ENCODE results near the gene CACNA1I.

The CACNA1I gene

GRCh38 chr22:39625569-39626537, 55.3 kb downstream of the CACNA1I start:
- DNase-seq (ENCODE audit: low spot score), result no peak

- no peak for DNase-seq (ENCODE audit: low spot score)
These were observed 56.7 kb downstream of the CACNA1I start for GRCh38 chr22:39627208-39627607.

GRCh38 chr22:39627865-39628562, 57.5 kb downstream of the CACNA1I start:
- DNase-seq (ENCODE audit: low spot score), result no peak

DNA sequence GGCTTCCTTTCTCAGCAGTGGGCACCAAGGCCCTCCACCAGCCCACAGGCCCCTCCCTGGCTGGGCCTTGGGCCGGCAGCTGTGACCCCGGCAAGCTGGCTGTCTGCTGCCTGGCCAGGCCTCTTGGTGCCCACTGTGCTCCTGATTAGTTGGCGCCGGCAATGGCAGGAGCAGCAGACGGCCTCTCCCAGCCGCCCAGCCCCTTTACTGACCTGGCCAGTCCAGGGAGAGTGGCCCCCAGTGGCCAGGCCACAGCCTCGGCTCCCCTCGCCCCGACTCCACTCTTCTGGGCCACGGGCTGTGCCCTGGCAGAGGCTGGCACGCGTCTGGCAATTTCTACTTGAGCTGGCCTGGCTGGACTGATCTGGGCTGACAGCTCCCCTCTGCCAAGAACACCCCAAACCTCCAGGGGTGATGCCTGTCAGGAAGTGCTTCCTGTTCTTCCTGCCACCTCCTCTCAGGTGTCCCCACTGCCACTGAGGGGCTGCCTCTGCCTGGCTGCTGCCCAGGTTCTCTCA, 58.1 kb downstream of the CACNA1I start:
- DNase-seq (ENCODE audit: low spot score), result no peak

DNA sequence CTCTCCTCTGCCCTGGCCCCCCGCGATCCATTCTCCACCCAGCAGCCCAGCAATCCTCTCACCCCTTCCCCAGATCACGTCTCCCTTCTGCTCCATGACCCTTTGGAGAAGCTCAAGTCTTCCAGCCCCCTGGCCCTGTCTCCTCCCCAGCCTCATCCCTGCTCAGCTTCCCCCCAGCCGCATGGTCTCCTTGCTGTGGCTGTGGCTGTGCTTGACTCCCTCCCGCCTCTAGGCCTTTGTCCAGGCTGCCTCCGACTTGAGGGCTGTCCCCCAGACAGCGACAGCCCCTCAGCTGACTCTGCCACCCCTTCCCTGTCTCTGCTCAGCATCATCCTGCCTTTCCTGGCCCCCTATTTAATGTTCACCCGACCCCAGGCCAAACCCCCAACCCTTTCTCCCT, 59.3 kb downstream of the CACNA1I start:
- DNase-seq (ENCODE audit: low spot score), result no peak

GRCh38 chr22:39630721-39631120, 60.2 kb downstream of the CACNA1I start:
- no peak for DNase-seq (ENCODE audit: low spot score)

DNA sequence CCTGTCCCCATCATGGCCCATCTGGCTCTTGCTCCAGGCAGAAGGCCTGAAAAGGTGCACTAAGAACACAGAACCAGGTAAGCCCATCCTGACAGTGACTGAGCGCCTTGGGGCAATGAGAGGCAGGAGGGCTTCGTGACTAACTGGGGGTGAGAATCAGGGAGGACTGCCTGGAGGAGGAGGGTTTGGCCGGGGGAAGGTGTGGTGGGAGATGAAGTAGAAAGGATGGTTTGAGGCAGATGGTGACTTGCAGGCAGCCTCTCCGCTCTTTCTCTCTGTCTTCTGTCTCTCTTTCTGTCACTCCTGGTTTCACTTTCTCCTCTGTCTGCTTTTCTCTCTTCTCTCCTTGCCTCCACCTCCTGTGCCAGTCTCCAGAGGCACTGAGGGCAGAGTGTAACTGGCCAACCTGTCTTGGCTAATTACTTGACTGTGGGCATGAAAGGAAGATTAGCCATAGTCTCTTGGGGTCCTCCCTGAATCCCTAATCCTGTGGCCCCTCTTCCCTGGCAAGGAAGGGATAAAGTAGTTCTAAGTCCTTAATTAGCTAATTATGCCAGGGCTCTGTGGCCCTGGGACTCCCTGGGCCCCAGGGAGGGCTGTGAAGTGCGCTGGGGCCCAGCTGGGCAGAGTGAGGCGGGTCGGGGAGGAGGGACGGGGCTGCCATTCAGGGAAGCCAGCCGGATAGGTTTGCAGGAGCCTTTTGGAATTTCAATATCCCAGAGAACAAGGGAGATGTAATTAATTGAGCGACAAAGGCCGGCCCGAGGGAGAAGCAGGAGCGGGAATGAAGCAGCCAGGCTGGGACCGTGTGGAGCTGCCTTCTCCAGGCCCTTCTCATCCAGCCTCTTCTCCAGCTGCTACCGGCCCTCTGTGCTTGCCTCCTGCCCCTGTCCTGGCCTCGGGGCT, 61.1 kb downstream of the CACNA1I start:
- DNase-seq (ENCODE audit: low spot score), result no peak

DNA sequence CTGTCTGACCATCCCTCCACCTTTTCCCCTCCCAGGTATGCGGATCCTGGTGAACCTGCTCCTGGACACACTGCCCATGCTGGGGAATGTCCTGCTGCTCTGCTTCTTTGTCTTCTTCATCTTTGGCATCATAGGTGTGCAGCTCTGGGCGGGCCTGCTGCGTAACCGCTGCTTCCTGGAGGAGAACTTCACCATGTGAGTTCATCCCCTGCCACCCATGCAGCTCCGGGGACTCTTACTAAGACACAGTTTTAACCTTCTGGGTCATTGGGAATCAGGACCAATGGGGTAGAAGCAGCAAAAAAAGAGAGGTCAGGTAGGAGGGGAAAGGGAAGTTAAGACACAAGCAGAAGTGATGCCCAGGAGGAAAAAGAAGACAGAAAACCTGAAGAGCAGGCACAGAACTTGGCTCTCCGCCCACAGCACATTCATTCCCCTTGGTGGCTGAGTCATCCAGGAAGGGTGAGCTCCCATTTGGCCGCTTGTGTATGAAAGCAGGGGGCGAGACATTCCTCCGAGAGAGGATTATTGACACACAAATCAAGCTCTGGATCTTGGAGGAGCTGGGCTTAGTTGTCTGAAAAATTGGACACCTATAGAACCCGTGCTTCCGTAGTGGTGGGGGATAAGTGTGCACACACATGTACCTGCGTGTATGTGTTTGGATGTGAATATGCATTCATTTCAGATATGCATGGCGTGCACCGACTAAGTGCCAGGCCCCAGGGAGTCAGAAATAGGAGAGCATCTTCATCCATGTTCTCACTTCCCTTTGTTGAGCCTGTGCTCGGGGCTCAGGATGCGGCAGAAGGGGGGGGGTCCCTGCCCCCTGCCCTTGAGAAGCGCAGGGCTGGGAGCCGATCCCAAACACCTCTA, 64.2 kb downstream of the CACNA1I start:
- DNase-seq (ENCODE audit: low spot score), result peak; percentile 79

DNA sequence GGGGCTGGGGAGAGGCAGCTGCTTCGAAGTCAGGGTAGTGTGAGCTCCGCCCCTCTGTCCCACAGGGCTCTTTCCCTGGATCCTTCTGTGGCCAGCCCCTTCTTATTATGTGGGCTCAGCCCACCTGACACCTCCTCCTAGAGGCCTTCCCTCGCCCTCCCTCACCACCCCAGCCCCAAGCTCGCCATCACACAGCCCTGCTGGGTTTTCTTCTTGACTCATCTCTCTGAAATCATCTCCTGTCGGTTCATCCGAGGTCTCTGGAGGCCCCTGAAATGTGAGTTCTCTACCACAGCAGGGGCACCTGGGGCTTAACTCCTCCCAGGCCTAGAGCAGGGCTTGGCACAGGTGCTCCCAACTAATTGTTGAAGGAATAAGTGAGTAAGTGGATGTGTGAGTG, 65.2 kb downstream of the CACNA1I start:
- DNase-seq (ENCODE audit: low spot score), result no peak

- DNase-seq (ENCODE audit: low spot score), result no peak
These were observed 68.4 kb downstream of the CACNA1I start for GRCh38 chr22:39638958-39639357.

DNA sequence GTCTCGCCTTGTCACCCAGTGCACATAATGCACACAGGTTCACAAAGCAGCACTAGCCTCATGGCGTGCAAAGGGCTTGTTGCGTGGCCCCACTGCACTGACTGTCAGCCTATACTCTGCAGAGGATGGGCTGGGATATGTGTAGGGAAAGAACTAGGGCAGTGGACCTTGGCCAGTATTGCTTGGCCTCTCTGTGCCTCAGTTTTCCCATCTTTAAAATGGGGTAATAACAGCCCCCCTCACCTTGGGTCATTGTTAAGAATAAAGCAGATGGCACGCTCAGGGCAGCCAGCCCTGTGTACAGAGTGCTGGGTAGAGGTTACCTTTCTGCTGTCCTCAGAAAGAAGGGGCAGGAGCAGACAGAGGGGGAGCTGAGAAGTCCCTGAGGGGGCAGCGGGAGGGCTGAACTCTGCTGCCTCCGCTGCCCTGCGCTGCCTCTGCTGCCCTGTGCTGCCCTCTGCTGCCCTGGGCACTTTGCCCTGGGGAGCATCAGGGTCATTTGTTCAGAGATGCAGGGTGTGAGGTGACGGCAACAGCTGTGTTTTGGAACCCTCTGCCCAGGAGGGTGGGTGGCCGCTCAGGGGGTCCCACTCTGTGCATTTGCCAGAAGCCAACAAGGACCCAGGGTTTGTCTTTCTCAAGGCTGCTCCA, 71.2 kb downstream of the CACNA1I start:
- no peak for DNase-seq (ENCODE audit: low spot score)

DNA sequence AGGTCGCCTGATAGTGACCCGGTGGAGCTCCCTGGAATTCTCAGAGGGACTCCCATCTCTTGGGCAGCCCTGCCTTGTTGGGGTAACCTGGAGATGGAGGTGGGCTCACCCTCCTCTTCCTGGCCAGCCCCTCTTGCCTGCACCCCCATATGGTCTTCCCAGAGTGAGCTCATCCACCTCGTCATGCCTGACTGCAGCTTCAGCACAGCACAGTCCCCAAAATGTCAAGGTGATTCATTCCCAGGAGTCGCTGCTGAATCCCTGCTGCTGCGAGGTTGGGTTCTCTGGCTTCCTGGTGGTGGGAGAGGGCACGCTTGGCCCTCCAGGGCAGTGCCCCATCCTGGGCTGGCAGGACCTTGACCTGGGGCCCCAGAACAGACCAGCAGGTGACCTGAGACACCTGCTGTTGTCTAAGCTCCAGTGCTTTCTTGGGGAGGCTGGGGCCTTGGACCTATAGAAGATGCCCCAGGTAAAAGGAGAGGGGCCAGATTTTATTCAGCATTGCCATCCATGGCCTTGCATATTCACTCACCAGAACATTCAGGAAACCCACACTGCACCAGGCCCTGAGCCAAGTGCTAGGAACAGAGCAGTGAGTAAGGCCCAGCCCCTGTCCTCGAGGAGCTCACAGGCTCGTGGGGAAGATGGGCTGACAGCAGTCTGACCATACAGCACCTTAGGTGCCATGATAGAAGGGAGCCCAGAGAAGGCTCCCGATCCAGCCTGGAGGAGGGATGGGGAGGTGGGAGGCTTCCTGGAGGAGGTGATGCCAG, 72.9 kb downstream of the CACNA1I start:
- no peak for DNase-seq (ENCODE audit: low spot score)

- DNase-seq (ENCODE audit: low spot score), result no peak
These were observed 75.0 kb downstream of the CACNA1I start for GRCh38 chr22:39645532-39645931.

DNA sequence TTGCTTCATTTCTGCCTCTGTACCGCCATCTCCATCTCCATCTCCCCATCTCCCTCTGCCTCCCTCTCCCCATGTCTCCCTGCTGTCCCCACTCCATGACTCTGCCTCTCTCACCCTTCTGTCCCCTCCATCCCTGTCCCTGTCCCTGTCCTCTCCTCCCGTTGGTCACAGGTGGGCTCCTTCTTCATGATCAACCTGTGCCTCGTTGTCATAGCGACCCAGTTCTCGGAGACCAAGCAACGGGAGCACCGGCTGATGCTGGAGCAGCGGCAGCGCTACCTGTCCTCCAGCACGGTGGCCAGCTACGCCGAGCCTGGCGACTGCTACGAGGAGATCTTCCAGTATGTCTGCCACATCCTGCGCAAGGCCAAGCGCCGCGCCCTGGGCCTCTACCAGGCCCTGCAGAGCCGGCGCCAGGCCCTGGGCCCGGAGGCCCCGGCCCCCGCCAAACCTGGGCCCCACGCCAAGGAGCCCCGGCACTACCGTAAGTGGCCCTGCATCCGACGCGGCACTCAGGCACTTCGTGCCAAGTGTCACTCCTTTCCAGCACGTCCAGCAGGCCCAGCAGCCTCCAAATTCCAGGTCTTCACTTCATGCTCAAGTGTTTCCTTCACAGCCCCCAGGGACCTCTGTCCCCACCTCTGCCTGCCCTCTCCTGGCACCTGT, 76.0 kb downstream of the CACNA1I start:
- no peak for DNase-seq (ENCODE audit: low spot score)

- no peak for DNase-seq (ENCODE audit: low spot score)
These were observed 77.5 kb downstream of the CACNA1I start for GRCh38 chr22:39647836-39648629.

- no peak for DNase-seq (ENCODE audit: low spot score)
These were observed 78.0 kb downstream of the CACNA1I start for GRCh38 chr22:39648630-39648950.

DNA sequence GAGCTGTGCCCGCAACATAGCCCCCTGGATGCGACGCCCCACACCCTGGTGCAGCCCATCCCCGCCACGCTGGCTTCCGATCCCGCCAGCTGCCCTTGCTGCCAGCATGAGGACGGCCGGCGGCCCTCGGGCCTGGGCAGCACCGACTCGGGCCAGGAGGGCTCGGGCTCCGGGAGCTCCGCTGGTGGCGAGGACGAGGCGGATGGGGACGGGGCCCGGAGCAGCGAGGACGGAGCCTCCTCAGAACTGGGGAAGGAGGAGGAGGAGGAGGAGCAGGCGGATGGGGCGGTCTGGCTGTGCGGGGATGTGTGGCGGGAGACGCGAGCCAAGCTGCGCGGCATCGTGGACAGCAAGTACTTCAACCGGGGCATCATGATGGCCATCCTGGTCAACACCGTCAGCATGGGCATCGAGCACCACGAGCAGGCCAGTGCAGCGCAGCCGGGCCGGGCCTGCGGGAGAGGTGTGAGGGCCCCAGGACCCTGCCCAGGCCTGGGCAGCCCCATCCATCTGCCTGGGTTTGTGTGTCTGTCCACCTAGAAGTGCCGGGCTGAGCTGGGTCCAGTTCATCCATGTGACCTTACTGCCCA, 79.0 kb downstream of the CACNA1I start:
- DNase-seq (ENCODE audit: low spot score), result no peak

Measured in AG20443 (cell line).